ENCODE measurements around the gene CDK17. TPM values are rescaled to one million over a fixed set of nuclear protein-coding genes. Genes with fewer than 3 reads are reported as not detected.

Gene CDK17
- 12.7 TPM for polyA plus RNA-seq (2013, experiment 1 of 2)
- polyA plus RNA-seq (2013, experiment 2 of 2), result 12.7 TPM

DNA sequence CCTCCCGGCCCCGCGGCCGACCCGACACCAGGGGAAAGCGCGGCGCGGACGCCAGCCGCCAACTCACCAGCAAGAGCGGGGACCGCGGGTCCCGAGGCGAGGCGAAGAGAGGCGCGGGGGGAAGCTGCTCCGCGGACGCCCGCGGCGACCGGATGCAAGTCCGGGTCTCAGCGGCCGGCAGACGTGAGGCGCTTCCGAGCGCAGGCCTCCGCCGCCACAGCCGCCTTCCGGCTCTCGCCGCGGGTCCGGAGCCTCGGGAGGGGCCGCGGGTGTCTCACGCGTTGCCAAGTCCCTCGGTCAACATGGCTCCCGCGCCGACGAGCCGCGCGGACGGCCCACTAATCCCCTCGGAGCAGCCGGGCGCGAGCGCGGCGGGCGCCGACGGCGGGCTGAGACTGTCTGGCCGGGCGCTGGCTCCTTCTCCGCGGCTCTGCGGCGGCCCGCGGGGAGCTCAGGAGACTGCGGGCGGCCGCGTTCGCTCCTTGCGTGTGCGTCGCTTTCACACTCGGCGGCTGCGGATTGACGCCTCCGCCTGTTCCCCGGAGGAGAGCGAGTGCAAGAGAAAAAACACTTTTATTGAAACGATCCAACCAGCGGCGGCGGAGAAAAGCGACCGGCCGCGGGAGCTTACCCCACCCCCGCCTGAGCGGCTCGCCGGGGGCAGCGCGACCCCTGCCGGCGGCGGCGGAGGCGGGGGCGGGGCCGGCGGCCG is at the start of gene CDK17:
CDK17 (minus strand) TSS at position 521 of the 712 bp plus-strand sequence. CDS start 65,603 bp downstream, outside the sequence.
- Histone ChIP-seq H2BK5ac (ENCODE audit: low read length) (no peak within 1 kb of the TSS), H3K23ac (ENCODE audit: low read length) (peak within 1 kb of the TSS; percentile 73), H2AK5ac (ENCODE audit: low read length) (no peak within 1 kb of the TSS), H3K79me1 (ENCODE audit: low read length) (peaks cover 2% of the 10 kb centered on the region), H3K4me3 (ENCODE audit: low read length) (peak within 1 kb of the TSS; percentile 95), H3K27me3 (ENCODE audit: insufficient read depth, low read length, poor library complexity) (no peaks in the 10 kb centered on the region), H3K18ac (ENCODE audit: low read length) (peak within 1 kb of the TSS; percentile 100), H3K79me2 (ENCODE audit: control insufficient read depth, insufficient read depth, low read length) (peaks cover 25% of the 10 kb centered on the region), H3K9ac (ENCODE audit: low read length) (peak within 1 kb of the TSS; percentile 95), H3K56ac (ENCODE audit: low read length) (peak within 1 kb of the TSS; percentile 96), H3K4me2 (ENCODE audit: low read length) (peak within 1 kb of the TSS; percentile 95), H4K5ac (ENCODE audit: low read length) (no peak within 1 kb of the TSS), H3K27ac (ENCODE audit: low read depth, low read length) (peak within 1 kb of the TSS; percentile 100), H3K4ac (ENCODE audit: low read depth, low read length) (peak within 1 kb of the TSS; percentile 82), H2BK15ac (replicated peaks; ENCODE audit: low read depth) (no peak within 1 kb of the TSS), H2BK120ac (ENCODE audit: low read depth, low read length) (peak within 1 kb of the TSS; percentile 95), H3K36me3 (ENCODE audit: control insufficient read depth, insufficient read depth, low read length) (no peaks in the 10 kb centered on the region), H4K8ac (ENCODE audit: low read depth, low read length) (peak within 1 kb of the TSS; percentile 96), H3K4me1 (ENCODE audit: control insufficient read depth, low read depth, low read length) (peaks cover 3% of the 10 kb centered on the region)
- DNase-seq, result peak; percentile 90
- WGBS (ENCODE audit: extremely low coverage, insufficient coverage, low lambda C conversion rate), result no CpG with 5 or more reads among the region's 112 CpGs

DNA sequence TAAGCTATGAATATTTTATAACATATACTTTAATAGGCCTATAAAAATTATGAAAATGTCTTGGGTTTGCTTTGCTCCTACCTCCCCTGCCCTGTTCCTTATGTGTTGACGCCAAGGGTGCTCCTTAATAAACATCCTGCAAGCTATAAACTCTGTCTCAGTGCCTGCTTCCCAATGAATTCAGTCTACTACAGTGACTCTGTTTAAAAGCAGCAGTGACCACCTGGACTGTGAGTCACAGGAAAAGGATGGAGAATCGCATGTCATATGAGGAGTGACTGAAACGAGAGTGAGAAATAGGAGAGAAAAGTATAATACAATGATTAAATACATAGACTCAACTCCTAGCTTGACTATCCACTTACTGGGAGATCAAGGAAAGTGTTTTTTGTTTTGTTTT is 48.1 kb upstream of the CDK17 start:
- H3K56ac ChIP-seq (ENCODE audit: low read length), result no peak overlapping the region
- no peak overlapping the region for H2BK120ac ChIP-seq (ENCODE audit: low read depth, low read length)
- no peak for DNase-seq
- H3K27me3 ChIP-seq (ENCODE audit: insufficient read depth, low read length, poor library complexity), result no peaks in the 10 kb centered on the region
- H2BK15ac ChIP-seq (replicated peaks; ENCODE audit: low read depth), result no peak overlapping the region
- H4K5ac ChIP-seq (ENCODE audit: low read length), result no peak overlapping the region
- no peak overlapping the region for H3K18ac ChIP-seq (ENCODE audit: low read length)
- H2AK5ac ChIP-seq (ENCODE audit: low read length), result no peak overlapping the region
- H3K27ac ChIP-seq (ENCODE audit: low read depth, low read length), result no peak overlapping the region
- H3K79me2 ChIP-seq (ENCODE audit: control insufficient read depth, insufficient read depth, low read length), result no peaks in the 10 kb centered on the region
- no peak overlapping the region for H3K4ac ChIP-seq (ENCODE audit: low read depth, low read length)
- H4K8ac ChIP-seq (ENCODE audit: low read depth, low read length), result no peak overlapping the region
- no peaks in the 10 kb centered on the region for H3K36me3 ChIP-seq (ENCODE audit: control insufficient read depth, insufficient read depth, low read length)
- no peak overlapping the region for H2BK5ac ChIP-seq (ENCODE audit: low read length)
- no peak overlapping the region for H3K4me2 ChIP-seq (ENCODE audit: low read length)
- no peak overlapping the region for H3K23ac ChIP-seq (ENCODE audit: low read length)
- H3K4me3 ChIP-seq (ENCODE audit: low read length), result no peak overlapping the region
- no CpG with 5 or more reads among the region's 3 CpGs for WGBS (ENCODE audit: extremely low coverage, insufficient coverage, low lambda C conversion rate)
- no peaks in the 10 kb centered on the region for H3K4me1 ChIP-seq (ENCODE audit: control insufficient read depth, low read depth, low read length)
- no peaks in the 10 kb centered on the region for H3K79me1 ChIP-seq (ENCODE audit: low read length)
- no peak overlapping the region for H3K9ac ChIP-seq (ENCODE audit: low read length)

DNA sequence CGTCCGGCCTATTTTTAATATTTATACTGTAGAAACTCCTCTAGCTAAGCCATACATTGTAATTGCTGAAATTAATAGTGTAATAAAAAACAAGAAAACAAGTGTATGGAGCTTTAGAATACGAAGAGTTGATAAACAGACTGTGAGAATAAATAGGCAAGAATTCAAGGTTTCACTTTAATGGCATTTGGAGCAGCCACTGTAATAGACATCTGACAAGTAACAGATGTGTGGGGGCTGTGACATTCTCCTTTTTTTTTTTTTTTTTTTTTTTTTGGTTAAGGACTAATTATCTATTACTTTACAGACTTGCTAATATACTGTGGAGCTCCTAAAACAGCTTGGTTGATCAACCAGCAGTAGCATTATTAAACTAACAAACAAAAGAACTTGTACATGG is 47.0 kb upstream of the CDK17 start:
- WGBS (ENCODE audit: extremely low coverage, insufficient coverage, low lambda C conversion rate), result no CpG with 5 or more reads among the region's 3 CpGs
- no peak overlapping the region for H3K27ac ChIP-seq (ENCODE audit: low read depth, low read length)
- DNase-seq, result no peak

DNA sequence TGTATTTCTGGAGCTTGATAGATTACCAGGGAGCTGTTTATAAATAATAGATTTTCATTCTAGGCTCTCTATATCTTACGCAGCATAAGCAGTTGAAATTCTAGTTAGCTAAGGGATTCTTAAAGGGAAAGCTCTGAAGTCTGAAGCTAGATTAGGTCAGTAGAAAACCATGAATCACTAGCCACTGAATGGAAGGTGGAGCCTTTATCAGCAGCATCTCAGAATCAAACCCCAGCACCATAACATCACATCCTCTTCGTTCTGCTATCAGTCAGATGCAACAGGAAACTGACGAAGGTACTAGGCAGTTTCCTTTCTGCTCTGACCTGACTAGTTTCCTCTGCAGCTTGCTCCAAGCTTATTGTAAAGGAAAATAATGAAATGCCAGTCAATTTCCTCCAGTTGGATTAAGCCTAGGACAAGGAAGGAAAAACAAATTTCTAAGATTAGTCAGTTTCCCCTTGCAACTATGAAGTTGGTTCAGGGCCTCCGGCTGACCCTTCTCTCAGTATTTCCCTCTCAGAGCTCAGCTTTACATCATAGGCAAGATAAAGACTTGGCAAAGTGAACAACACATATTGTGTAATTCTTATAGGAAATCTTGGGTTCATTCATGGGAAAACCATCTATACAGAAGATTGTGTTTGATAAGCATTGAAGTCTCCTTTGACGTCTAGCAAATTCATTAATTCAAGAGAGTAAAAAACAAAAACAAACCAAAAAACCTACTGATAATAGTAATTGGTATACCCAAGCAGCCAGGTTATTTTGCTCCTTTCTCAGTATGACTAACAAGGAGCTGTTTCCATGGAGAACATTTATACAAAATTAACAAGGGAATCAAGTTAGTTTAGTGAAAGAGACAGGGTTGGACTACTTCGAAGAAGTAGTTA is 45.7 kb upstream of the CDK17 start:
- peak overlapping the region; percentile 60 for H3K18ac ChIP-seq (ENCODE audit: low read length)
- no peak overlapping the region for H3K56ac ChIP-seq (ENCODE audit: low read length)
- no peaks in the 10 kb centered on the region for H3K36me3 ChIP-seq (ENCODE audit: control insufficient read depth, insufficient read depth, low read length)
- no CpG with 5 or more reads among the region's 6 CpGs for WGBS (ENCODE audit: extremely low coverage, insufficient coverage, low lambda C conversion rate)
- no peak overlapping the region for H2BK15ac ChIP-seq (replicated peaks; ENCODE audit: low read depth)
- H3K4me3 ChIP-seq (ENCODE audit: low read length), result no peak overlapping the region
- no peak overlapping the region for H2BK5ac ChIP-seq (ENCODE audit: low read length)
- no peak overlapping the region for H2BK120ac ChIP-seq (ENCODE audit: low read depth, low read length)
- H3K79me1 ChIP-seq (ENCODE audit: low read length), result no peaks in the 10 kb centered on the region
- no peak overlapping the region for H2AK5ac ChIP-seq (ENCODE audit: low read length)
- H3K4me2 ChIP-seq (ENCODE audit: low read length), result no peak overlapping the region
- no peak overlapping the region for H3K4ac ChIP-seq (ENCODE audit: low read depth, low read length)
- no peak overlapping the region for H4K5ac ChIP-seq (ENCODE audit: low read length)
- no peak overlapping the region for H3K9ac ChIP-seq (ENCODE audit: low read length)
- no peaks in the 10 kb centered on the region for H3K4me1 ChIP-seq (ENCODE audit: control insufficient read depth, low read depth, low read length)
- no peak overlapping the region for H3K27ac ChIP-seq (ENCODE audit: low read depth, low read length)
- H3K23ac ChIP-seq (ENCODE audit: low read length), result no peak overlapping the region
- H3K79me2 ChIP-seq (ENCODE audit: control insufficient read depth, insufficient read depth, low read length), result no peaks in the 10 kb centered on the region
- no peak overlapping the region for H4K8ac ChIP-seq (ENCODE audit: low read depth, low read length)
- H3K27me3 ChIP-seq (ENCODE audit: insufficient read depth, low read length, poor library complexity), result no peaks in the 10 kb centered on the region
- peak; percentile 78 for DNase-seq

More for the DNA sequence above, 47.0 kb upstream of the CDK17 start:
- Histone ChIP-seq H3K56ac (ENCODE audit: low read length) (no peak overlapping the region), H3K18ac (ENCODE audit: low read length) (no peak overlapping the region), H3K4me1 (ENCODE audit: control insufficient read depth, low read depth, low read length) (no peaks in the 10 kb centered on the region), H4K5ac (ENCODE audit: low read length) (no peak overlapping the region), H2BK120ac (ENCODE audit: low read depth, low read length) (no peak overlapping the region), H2BK15ac (replicated peaks; ENCODE audit: low read depth) (no peak overlapping the region), H2AK5ac (ENCODE audit: low read length) (no peak overlapping the region), H3K79me1 (ENCODE audit: low read length) (no peaks in the 10 kb centered on the region), H4K8ac (ENCODE audit: low read depth, low read length) (no peak overlapping the region), H3K23ac (ENCODE audit: low read length) (no peak overlapping the region), H3K9ac (ENCODE audit: low read length) (no peak overlapping the region), H2BK5ac (ENCODE audit: low read length) (no peak overlapping the region), H3K79me2 (ENCODE audit: control insufficient read depth, insufficient read depth, low read length) (no peaks in the 10 kb centered on the region), H3K4me2 (ENCODE audit: low read length) (no peak overlapping the region), H3K4me3 (ENCODE audit: low read length) (no peak overlapping the region), H3K4ac (ENCODE audit: low read depth, low read length) (no peak overlapping the region), H3K27me3 (ENCODE audit: insufficient read depth, low read length, poor library complexity) (no peaks in the 10 kb centered on the region), H3K36me3 (ENCODE audit: control insufficient read depth, insufficient read depth, low read length) (no peaks in the 10 kb centered on the region)

DNA sequence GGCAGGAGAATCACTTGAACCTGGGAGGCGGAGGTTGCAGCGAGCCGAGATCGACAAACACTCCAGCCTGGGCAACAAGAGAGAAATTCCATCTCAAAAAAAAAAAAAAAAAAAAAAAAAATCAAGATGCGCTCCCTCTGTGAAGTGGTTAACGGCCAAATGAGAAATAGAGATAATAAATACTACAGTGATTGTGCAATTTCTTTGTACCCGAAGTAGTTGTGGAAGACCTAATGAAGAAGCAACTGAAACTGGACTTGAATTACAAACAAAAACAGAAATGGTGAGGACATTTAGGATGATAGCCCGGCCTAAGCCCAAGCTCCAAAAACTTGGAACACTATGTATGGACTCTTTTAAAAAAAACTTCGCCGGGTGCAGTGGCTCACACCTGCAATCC is 44.2 kb upstream of the CDK17 start:
- Histone ChIP-seq H3K4me1 (ENCODE audit: control insufficient read depth, low read depth, low read length) (no peaks in the 10 kb centered on the region), H3K18ac (ENCODE audit: low read length) (no peak overlapping the region), H2BK5ac (ENCODE audit: low read length) (no peak overlapping the region), H3K36me3 (ENCODE audit: control insufficient read depth, insufficient read depth, low read length) (no peaks in the 10 kb centered on the region), H3K4ac (ENCODE audit: low read depth, low read length) (no peak overlapping the region), H3K56ac (ENCODE audit: low read length) (no peak overlapping the region), H4K8ac (ENCODE audit: low read depth, low read length) (no peak overlapping the region), H3K79me1 (ENCODE audit: low read length) (no peaks in the 10 kb centered on the region), H3K4me2 (ENCODE audit: low read length) (no peak overlapping the region), H2AK5ac (ENCODE audit: low read length) (no peak overlapping the region), H3K23ac (ENCODE audit: low read length) (no peak overlapping the region), H4K5ac (ENCODE audit: low read length) (no peak overlapping the region), H2BK15ac (replicated peaks; ENCODE audit: low read depth) (no peak overlapping the region), H3K79me2 (ENCODE audit: control insufficient read depth, insufficient read depth, low read length) (no peaks in the 10 kb centered on the region), H3K9ac (ENCODE audit: low read length) (no peak overlapping the region), H2BK120ac (ENCODE audit: low read depth, low read length) (no peak overlapping the region), H3K27ac (ENCODE audit: low read depth, low read length) (no peak overlapping the region), H3K4me3 (ENCODE audit: low read length) (no peak overlapping the region), H3K27me3 (ENCODE audit: insufficient read depth, low read length, poor library complexity) (no peaks in the 10 kb centered on the region)
- no peak for DNase-seq
- WGBS (ENCODE audit: extremely low coverage, insufficient coverage, low lambda C conversion rate), result no CpG with 5 or more reads among the region's 10 CpGs

Data from mesendoderm (in vitro differentiated cells).